GM21390 (cell line): ENCODE data around the gene RBP3.

Experiments used
- ATAC-seq: cut with Tn5 transposase; IDR thresholded peaks from one replicate; pipeline ENCODE4 v1.9.1; 2021; ENCODE audit not compliant: unreplicated experiment

Gene RBP3

DNA sequence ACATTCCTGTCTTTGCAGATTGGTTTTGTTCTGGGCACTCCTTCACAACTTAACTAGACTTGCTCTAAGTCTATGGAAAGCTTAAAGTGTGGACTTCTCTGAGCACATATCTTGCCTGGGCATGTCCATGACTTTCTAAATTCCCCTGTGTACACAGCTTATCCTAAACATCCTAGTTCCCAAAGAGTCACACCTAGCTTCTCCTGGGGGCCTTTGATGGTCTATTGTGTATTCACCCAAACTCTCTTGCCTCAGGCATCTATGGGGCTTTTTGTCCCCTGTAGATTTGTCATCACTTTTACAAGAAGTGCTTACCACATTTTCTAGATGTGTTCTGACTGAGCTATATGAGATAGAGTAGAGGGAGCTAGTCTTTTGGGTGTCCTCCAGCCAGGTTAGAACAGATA is 48.2 kb downstream of the RBP3 start:
- ATAC-seq = no peak

GRCh38 chr10:47397256-47397655 is 49.1 kb downstream of the RBP3 start:
- no peak for ATAC-seq

DNA sequence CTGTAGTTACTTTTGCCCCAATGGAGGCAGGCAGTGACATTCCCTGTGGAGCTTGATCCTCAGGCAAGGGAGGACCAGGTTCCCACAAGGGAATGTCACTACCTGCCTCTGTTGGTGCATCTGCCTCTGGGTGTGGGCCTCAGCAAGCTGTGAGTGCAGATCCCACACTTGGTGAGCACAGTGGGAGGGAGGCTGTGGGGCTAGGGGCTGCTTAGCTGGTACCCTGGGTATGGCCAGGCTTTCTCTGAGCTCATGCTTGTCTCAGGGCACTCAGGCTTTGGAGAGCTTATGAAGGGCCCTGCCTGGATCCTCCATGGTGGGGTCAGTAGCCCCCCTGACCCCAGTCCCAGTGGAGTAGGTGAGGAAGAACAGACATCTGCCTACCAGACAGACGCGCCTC is 52.1 kb downstream of the RBP3 start:
- no peak for ATAC-seq

- ATAC-seq = no peak
Observed at GRCh38 chr10:47400786-47401185, 52.6 kb downstream of the RBP3 start.

GRCh38 chr10:47401210-47401609 is 53.0 kb downstream of the RBP3 start:
- no peak for ATAC-seq

DNA sequence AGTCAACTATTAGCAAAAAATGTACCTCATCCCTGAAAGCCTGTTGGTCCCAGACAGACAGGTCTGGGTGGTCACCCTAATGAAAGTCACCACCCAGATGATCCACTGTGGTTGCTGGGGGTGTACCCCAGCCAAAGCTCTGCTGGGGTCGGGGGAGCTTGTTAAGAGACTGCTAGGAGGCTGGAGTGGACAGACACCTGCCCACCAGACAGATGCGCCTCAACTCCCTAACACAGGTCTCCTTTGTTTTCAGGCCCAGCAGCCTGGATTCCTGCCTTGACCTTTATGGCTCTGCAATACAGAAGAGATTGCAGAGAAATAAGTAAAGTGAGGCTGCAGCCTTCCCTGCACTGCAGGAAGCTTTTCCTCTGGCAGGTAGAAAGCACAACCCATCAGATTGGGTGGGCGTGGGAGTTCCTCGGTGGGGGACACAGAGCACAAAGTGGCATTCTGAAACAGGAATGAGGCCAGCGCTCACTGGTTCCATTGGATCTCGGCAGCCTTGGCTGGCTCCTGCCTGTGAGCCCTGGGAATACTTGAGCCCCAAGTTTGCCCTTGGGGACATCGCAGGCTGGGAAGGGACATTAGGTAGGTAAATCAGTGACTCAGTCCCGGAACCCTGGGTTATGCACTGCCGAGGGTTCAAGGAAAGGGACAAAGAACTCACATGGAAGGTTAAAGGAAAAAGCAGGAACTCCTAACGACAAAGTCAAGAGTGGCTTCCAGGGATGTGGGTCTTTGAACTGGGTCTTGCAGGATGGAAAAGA is 53.9 kb downstream of the RBP3 start:
- ATAC-seq = no peak

DNA sequence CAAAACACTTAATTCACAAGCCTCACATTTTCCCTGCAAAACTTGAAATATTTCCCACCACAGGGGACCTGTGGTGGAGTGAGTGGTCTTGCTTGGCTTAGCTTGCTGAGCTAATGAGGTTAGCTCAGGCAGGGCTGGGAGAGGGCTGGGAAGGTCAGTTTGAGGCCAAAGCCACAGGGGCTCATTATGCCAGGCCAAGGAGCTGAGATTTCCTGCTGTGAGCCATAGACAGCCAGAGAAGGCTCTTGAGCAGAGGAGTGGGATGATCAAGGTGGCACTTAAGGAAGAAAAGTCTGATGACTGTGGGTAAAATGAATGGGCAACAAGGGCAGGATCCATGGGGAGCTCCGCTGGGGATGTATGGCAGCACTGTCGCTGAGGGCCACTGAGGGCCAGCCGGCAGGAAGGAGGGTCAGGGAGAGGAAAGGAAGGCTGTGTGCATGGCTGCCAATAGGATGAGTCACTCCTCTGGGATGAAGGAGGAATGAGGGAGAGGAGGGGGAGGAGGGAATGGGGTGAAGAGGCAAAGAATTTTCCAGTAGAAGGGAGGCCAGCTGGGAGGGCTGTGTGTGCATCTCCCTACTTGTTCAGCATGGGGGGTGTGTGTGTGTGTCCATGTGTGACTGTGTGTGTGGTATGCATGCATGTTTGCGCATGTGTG is 54.6 kb downstream of the RBP3 start:
- ATAC-seq = no peak

- ATAC-seq = no peak
Observed at GRCh38 chr10:47403446-47404318, 55.5 kb downstream of the RBP3 start.

DNA sequence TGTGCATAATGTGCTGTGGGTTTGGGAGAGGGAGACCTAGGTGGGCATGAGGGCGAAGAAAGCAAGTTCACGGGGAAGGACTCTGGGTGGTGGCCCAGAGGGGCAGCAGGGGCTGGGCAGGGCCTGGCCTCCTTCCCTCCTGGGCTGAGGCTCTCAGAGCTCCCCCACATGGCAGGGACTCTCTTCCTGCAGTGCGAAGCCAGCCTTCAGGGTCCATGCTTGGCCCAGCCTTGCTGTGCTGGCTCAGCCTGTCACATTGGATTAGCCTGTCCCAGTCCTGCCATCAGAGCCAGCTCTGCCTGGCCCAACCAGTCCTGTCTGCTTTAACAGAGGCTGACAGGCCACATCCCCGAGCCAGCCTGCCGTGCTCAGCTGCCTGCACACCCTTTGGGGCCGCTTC is 56.3 kb downstream of the RBP3 start:
- no peak for ATAC-seq

- ATAC-seq = no peak
Observed at GRCh38 chr10:47404937-47405336, 56.8 kb downstream of the RBP3 start.

- no peak for ATAC-seq
Observed at GRCh38 chr10:47405857-47406547, 57.8 kb downstream of the RBP3 start.

DNA sequence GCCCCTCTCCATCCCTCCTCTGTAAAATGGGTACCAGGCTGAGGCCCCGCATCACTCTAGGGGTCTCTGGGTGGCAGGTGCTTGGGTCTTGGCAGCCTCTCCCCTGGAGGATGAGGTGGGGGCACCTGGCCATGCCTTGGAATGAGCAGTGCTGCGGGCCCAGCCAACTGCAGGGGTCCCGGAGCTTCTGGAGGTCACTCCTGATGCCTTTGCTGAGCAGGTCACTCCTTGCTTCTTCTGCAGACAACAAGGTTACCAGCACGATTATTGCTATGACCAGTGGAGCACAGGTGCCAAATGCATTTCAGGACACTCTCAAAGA is 58.3 kb downstream of the RBP3 start:
- ATAC-seq = no peak

DNA sequence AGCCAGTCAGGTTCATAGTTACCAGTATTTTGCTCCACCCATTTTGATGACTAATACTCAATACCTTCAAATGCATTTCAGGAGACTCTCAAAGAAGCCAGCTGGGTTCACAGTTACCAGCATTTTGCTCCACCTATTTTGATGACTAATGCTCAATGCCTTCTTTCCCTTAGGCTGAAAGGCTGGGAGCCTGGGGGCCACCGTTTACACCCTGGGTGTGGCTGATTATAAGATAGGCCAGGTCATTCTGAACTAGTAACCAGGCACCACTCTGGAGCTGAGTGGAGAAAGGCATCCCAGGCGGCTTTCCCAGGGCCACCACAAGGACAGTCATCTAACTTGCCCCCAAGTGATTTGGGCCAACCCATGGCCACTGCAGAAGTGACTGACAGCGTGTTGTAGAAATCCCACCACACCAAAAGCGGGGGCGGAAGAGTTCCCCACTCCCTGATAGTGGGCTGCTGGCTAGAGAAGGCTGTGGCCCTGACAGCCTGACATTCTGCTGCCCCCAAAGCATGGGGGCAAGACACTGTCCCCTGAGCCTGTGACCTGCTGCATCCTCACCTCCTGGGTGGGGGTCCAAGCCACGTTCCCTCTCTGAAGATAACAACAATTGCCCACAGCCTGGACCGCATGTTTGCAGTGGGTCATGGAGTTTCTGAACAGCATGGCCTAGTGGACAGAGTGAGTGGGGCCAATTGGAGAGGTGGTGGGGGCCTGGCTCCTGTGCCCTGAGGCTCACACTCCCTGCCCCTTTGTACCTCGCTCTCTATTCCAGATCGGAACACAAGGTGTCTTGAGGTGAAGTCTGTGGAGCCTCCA is 58.9 kb downstream of the RBP3 start:
- no peak for ATAC-seq
